Peyer's patch (tissue), 4 donors: ENCODE data around the gene SPC24. TPM values are rescaled to one million over a fixed set of nuclear protein-coding genes. Genes with fewer than 3 reads are reported as not detected.

Experiments used
- DNase-seq, 3 donors: peaks; one replicate each; pipeline ENCODE4 v3.0.0-alpha.2; 2017 to 2019
- H3K27ac ChIP-seq, 4 donors: fragments of 200-600 bp; sonication (generic); one replicate each; pipeline ENCODE4 v1.5.1; 2016 to 2019
- H3K27me3 ChIP-seq, 2 donors: fragments of 200-600 bp; sonication (generic); one replicate each; pipeline ENCODE4 v1.5.1; 2019
- H3K36me3 ChIP-seq, 3 donors: fragments of 200-600 bp; sonication (generic); one replicate each; pipeline ENCODE4 v1.5.1; 2016 to 2019
- H3K4me1 ChIP-seq, 4 donors: fragments of 200-600 bp; sonication (generic); one replicate each; pipeline ENCODE4 v1.5.1; 2016 to 2019
- H3K4me3 ChIP-seq, 4 donors: fragments of 200-600 bp; sonication (generic); 1 replicate in 3 of 4; 2 replicates in 1 of 4; pipeline ENCODE4 v1.5.1; 2016 to 2019; ENCODE audit warnings: mild to moderate bottlenecking in 1 of 4
- H3K9me3 ChIP-seq, 4 donors: fragments of 200-600 bp; sonication (generic); one replicate each; pipeline ENCODE4 v1.5.1; 2016 to 2019; ENCODE audit warnings: mild to moderate bottlenecking in 1 of 4
- POLR2A ChIP-seq, 2 donors: fragments of 450-650 bp; IDR thresholded peaks; one replicate each; pipeline ENCODE4 v1.5.1; 2017; ENCODE audit warnings: antibody characterized with exemption in 2 of 2, mild to moderate bottlenecking in 2 of 2, moderate library complexity in 2 of 2
- total RNA-seq, 4 donors: library from RNA; depleted of rRNA; stranded (reverse); fragments of >200 nt; gene quantifications; one replicate each; pipeline ENCODE4 v1.1.0, GENCODE V29; 2016
- TF ChIP-seq, protein P1 (sequence below), 6 experiments: fragments of 450-650 bp in 4 of 6; fragments of 200-600 bp in 2 of 6; sonication (generic) in 1 of 6; IDR thresholded peaks; one replicate each; pipeline ENCODE4 v1.5.1; 2017 to 2019; ENCODE audit warnings: antibody characterized with exemption in 6 of 6, mild to moderate bottlenecking in 3 of 6, moderate library complexity in 1 of 6

SPC24 gene
- total RNA-seq, 4 donors from 2014 or later = 1.7 to 28.9 (median 8.4) TPM

DNA sequence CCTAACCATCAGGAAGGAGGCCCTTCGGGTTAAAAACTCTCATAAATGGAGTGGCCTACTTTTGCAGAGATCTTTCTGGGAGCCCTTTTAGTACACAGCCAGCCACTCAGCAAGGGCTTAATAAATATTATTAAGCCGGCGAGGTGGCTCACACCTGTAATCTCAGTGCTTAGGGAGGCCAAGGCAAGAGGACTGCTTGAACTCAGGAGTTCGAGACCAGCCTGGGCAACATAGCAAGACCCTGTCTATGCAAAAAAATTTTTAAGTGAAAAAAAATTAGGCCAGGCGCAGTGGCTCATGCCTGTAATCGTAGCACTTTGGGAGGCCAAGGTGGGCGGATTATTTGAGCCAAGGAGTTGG lies 42.6 kb upstream of the SPC24 start:
- peaks cover 0 to 20% (median 0%) of the 10 kb centered on the region in 3 donors for H3K36me3 ChIP-seq
- peak overlapping the region; percentile 66 to 95 (median 81) for H3K27ac ChIP-seq
- DNase-seq = no peak
- no peak for TF ChIP-seq POLR2A (IDR thresholded peaks at IDR 0.05)
- TF ChIP-seq, protein P1, sequence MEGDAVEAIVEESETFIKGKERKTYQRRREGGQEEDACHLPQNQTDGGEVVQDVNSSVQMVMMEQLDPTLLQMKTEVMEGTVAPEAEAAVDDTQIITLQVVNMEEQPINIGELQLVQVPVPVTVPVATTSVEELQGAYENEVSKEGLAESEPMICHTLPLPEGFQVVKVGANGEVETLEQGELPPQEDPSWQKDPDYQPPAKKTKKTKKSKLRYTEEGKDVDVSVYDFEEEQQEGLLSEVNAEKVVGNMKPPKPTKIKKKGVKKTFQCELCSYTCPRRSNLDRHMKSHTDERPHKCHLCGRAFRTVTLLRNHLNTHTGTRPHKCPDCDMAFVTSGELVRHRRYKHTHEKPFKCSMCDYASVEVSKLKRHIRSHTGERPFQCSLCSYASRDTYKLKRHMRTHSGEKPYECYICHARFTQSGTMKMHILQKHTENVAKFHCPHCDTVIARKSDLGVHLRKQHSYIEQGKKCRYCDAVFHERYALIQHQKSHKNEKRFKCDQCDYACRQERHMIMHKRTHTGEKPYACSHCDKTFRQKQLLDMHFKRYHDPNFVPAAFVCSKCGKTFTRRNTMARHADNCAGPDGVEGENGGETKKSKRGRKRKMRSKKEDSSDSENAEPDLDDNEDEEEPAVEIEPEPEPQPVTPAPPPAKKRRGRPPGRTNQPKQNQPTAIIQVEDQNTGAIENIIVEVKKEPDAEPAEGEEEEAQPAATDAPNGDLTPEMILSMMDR (IDR thresholded peaks at IDR 0.05) = no peak
- no peaks in the 10 kb centered on the region for H3K9me3 ChIP-seq
- peaks cover 0 to 37% (median 5%) of the 10 kb centered on the region in 4 donors for H3K4me1 ChIP-seq
- H3K27me3 ChIP-seq = no peaks in the 10 kb centered on the region
- H3K4me3 ChIP-seq = peak overlapping the region in 2 of 4 donors; percentile 77 to 82

DNA sequence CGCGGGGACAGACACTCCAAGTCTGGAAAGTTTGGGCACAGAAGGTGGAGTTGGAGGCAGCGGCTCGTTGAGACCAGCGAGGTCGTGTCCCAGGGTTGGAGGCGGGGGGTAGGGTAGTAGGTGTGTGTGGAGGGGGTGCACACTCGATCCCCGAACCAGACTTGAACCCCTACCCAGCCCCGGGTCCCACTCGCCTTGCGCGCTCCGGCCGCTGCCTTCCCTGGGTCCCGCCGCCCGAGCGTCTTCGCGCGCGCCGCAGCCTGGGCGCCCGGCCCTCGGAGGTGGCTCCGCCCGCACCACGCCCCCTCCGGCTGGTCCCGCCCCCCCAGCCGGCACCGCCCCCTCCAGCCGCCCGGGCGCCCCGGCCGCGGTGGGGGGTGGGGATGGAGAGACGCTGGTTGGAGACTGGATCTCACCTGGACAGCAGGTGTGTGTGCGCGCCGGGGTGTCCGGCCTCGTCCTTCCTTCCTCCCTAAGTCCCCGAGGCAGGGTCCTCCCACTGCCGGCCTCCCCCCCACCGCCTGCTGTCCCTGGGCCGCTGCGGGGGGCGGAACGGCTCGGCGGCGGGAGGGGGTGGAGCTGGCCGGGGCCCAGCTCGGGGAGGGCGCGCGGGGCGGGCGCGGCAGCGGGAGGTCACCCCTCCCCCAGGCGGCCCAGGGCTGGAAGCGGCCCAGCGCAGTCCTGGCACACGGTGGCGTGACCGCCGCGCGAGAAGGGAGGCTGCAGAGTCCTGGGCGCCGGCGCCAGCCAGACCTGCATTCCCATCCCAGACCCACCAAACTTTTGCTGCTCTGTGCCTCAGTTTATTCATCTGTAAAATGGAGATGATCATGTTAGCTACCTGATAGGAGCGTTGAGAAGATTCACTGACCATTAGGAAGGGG lies 42.0 kb upstream of the SPC24 start, which contains the start of gene KANK2:
TSS of gene KANK2 (minus strand) at position 255 of the 884 bp plus-strand sequence. CDS start 3,034 bp downstream, outside the sequence.
- H3K27ac ChIP-seq = peak within 1 kb of the TSS; percentile 66 to 95 (median 81)
- H3K27me3 ChIP-seq = no peaks in the 10 kb centered on the region
- H3K4me3 ChIP-seq = peak within 1 kb of the TSS; percentile 45 to 82 (median 65)
- peaks cover 0 to 26% (median 0%) of the 10 kb centered on the region in 3 donors for H3K36me3 ChIP-seq
- peaks cover 0 to 41% (median 5%) of the 10 kb centered on the region in 4 donors for H3K4me1 ChIP-seq
- DNase-seq = peak; percentile 67 to 95 (median 88)
- no peaks in the 10 kb centered on the region for H3K9me3 ChIP-seq
- peak in 1 of 2 donors; percentile 44 for TF ChIP-seq POLR2A (IDR thresholded peaks at IDR 0.05)
- TF ChIP-seq, protein P1 (IDR thresholded peaks at IDR 0.05) = peak in 3 of 6 experiments; percentile 34 to 44 (median 36)

DNA sequence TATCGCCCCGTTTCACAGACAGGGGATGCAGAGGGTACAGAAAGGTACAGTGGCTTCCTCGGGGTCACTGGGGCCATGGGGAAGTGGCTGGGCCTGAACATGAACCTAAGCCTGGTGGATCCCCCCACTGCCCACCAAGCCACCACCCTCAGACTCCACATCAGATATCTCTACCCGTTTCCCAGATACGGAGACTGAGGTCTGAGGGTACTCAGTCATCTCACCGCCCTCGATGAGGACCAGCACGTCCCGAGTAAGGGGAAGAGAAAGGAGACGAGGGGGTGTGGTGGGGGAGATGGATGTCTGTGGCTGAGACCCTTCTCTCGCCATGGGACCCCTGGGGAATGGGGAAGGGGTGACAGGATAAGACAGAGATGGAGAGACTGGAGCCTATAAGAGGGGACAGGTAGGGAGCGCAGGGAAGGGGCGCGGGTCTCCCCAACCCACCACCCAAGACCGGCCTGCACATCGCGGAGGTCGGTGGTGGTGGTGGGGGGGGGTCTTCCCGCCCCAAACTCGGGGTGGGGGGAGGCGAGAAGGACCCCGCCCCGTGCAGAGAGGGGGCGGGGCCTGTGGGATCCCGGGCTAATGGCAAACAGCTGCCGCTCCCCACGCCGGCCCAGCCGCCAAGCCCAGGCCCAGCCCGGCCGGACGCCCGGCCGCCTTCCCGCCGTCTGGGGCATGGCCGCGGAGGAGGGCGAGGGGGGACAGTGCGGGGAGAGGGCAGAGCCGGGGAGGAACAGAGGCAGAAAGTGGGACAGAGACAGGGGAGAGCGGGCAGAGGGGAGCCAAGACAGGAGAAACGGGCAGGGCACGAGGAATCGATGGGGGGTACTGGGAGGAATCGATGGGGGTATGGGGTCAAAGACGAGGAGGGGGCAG lies 41.1 kb upstream of the SPC24 start:
- no peak for TF ChIP-seq POLR2A (IDR thresholded peaks at IDR 0.05)
- TF ChIP-seq, protein P1 (IDR thresholded peaks at IDR 0.05) = no peak
- peak overlapping the region; percentile 45 to 82 (median 65) for H3K4me3 ChIP-seq
- peak overlapping the region; percentile 66 to 95 (median 81) for H3K27ac ChIP-seq
- H3K4me1 ChIP-seq = peaks cover 0 to 41% (median 5%) of the 10 kb centered on the region in 4 donors
- H3K9me3 ChIP-seq = no peaks in the 10 kb centered on the region
- peak in 1 of 3 donors; percentile 63 for DNase-seq
- H3K27me3 ChIP-seq = no peaks in the 10 kb centered on the region
- peaks cover 0 to 32% (median 0%) of the 10 kb centered on the region in 3 donors for H3K36me3 ChIP-seq

DNA sequence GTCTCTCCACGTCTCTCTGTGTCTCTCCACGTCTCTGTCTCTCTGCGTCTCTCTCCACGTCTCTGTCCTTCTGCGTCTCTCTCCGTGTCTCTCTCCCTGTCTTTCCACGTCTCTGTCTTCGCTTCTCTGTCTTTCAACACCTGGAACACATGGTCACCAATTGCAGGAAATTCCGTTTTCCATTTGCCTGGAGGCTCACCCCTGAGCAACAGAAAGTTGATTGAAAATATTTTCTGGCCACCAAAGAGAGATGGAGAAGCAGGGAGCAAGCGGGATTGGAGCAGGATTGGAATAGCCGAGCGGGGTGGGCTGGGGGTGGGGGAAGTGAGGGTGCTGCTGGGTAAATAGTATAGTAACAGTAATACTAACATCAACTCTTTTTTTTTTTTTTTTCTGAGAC lies 40.1 kb upstream of the SPC24 start:
- peak overlapping the region; percentile 35 to 77 (median 49) for H3K4me3 ChIP-seq
- H3K36me3 ChIP-seq = peaks cover 0 to 28% (median 0%) of the 10 kb centered on the region in 3 donors
- DNase-seq = no peak
- TF ChIP-seq, protein P1 (IDR thresholded peaks at IDR 0.05) = no peak
- no peak for TF ChIP-seq POLR2A (IDR thresholded peaks at IDR 0.05)
- peak overlapping the region in 2 of 4 donors; percentile 64 to 93 for H3K27ac ChIP-seq
- H3K27me3 ChIP-seq = no peaks in the 10 kb centered on the region
- no peaks in the 10 kb centered on the region for H3K9me3 ChIP-seq
- H3K4me1 ChIP-seq = peaks cover 0 to 41% (median 5%) of the 10 kb centered on the region in 4 donors
